HEK293 (cell line): ENCODE results near the gene KCNMB1.

ENCODE experiments used
- AEBP2 ChIP-seq: fragments of 450-650 bp; formaldehyde crosslinking; IDR thresholded peaks from 2 replicates; pipeline ENCODE4 v1.5.1; 2016; ENCODE audit warnings: missing biosample characterization, missing genetic modification characterization, borderline replicate concordance
- MZF1 ChIP-seq: fragments of 450-650 bp; formaldehyde crosslinking; IDR thresholded peaks from 2 replicates; pipeline ENCODE4 v1.5.1; 2017; ENCODE audit warnings: missing biosample characterization, missing genetic modification characterization, borderline replicate concordance
- YY1 ChIP-seq: fragments of 450-650 bp; formaldehyde crosslinking; IDR thresholded peaks from 2 replicates; pipeline ENCODE4 v1.5.1; 2018; ENCODE audit warnings: missing biosample characterization, missing genetic modification characterization
- ZBTB1 ChIP-seq: fragments of 450-650 bp; formaldehyde crosslinking; IDR thresholded peaks from 2 replicates; pipeline ENCODE4 v1.5.1; 2016; ENCODE audit warnings: missing biosample characterization, missing genetic modification characterization
- ZBTB21 ChIP-seq: fragments of 450-650 bp; formaldehyde crosslinking; IDR thresholded peaks from 2 replicates; pipeline ENCODE4 v1.5.1; 2017; ENCODE audit warnings: missing biosample characterization, missing genetic modification characterization
- ZEB2 ChIP-seq: fragments of 450-650 bp; formaldehyde crosslinking; IDR thresholded peaks from 2 replicates; pipeline ENCODE4 v1.5.1; 2016; ENCODE audit warnings: missing biosample characterization, missing genetic modification characterization
- ZIC2 ChIP-seq: fragments of 450-650 bp; formaldehyde crosslinking; IDR thresholded peaks from 2 replicates; pipeline ENCODE4 v1.5.1; 2016; ENCODE audit warnings: missing biosample characterization, missing genetic modification characterization
- ZNF138 ChIP-seq: fragments of 450-650 bp; formaldehyde crosslinking; IDR thresholded peaks from 2 replicates; pipeline ENCODE4 v1.5.1; 2016; ENCODE audit warnings: missing biosample characterization, missing genetic modification characterization, borderline replicate concordance
- ZNF174 ChIP-seq: fragments of 450-650 bp; formaldehyde crosslinking; IDR thresholded peaks from 2 replicates; pipeline ENCODE4 v1.5.0; 2017; ENCODE audit warnings: missing biosample characterization, mild to moderate bottlenecking, missing genetic modification characterization
- ZNF19 ChIP-seq: fragments of 450-650 bp; formaldehyde crosslinking; IDR thresholded peaks from 2 replicates; pipeline ENCODE4; 2016; ENCODE audit warnings: missing biosample characterization, missing genetic modification characterization, low read depth
- ZNF292 ChIP-seq: fragments of 450-650 bp; formaldehyde crosslinking; IDR thresholded peaks from 2 replicates; pipeline ENCODE4 v1.5.1; 2016; ENCODE audit warnings: low read depth, missing biosample characterization, missing genetic modification characterization, borderline replicate concordance
- ZNF311 ChIP-seq: fragments of 450-650 bp; formaldehyde crosslinking; IDR thresholded peaks from 2 replicates; pipeline ENCODE4 v1.5.1; 2017; ENCODE audit warnings: missing biosample characterization, missing genetic modification characterization, borderline replicate concordance
- ZNF513 ChIP-seq: fragments of 450-650 bp; IDR thresholded peaks from 2 replicates; pipeline ENCODE4 v1.5.1; 2018; ENCODE audit warnings: missing biosample characterization, missing genetic modification characterization
- TF ChIP-seq, protein P1 (sequence below): fragments of 450-650 bp; formaldehyde crosslinking; IDR thresholded peaks from 2 replicates; pipeline ENCODE4 v1.5.1; 2016; ENCODE audit warnings: missing biosample characterization, missing genetic modification characterization

DNA sequence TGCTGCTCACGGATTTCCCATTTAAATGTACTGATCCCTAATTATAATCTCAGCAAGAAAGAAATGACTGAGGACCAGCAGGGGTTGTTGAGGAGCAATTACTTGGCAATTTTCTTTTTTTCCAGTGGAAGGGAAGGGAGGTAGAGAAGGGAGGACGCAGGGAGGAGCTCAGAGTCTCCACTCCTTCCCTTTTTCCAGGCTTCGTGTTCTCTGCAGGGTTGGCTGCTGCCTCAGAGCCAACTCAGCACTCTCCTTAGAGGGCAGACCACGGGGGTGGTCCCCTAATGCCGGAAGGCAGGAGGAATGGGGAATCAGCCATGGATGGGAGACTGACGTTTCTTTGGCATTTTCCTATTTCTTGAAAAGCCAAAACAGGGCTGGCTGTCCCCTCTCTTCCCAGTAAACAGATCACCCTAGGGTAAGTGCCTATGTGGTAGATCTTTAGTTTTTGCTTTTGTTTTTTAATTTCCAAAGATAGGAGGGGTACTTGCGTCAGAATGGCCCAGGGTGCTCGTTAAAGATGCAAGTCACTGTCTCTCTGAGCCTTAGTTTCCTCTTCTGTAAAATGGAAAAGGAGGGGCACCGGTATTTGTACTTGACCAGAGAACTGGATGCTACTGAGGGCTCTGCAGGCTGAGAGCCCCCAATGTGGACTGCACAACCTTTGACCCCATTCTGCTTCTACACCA is 52.0 kb downstream of the KCNMB1 start:
- TF ChIP-seq, protein P1, sequence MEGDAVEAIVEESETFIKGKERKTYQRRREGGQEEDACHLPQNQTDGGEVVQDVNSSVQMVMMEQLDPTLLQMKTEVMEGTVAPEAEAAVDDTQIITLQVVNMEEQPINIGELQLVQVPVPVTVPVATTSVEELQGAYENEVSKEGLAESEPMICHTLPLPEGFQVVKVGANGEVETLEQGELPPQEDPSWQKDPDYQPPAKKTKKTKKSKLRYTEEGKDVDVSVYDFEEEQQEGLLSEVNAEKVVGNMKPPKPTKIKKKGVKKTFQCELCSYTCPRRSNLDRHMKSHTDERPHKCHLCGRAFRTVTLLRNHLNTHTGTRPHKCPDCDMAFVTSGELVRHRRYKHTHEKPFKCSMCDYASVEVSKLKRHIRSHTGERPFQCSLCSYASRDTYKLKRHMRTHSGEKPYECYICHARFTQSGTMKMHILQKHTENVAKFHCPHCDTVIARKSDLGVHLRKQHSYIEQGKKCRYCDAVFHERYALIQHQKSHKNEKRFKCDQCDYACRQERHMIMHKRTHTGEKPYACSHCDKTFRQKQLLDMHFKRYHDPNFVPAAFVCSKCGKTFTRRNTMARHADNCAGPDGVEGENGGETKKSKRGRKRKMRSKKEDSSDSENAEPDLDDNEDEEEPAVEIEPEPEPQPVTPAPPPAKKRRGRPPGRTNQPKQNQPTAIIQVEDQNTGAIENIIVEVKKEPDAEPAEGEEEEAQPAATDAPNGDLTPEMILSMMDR (tag by site-specific recombination), result no peak
- TF ChIP-seq ZNF138 (tag by site-specific recombination) (no peak), ZBTB21 (tag by site-specific recombination) (no peak), AEBP2 (no peak), ZNF311 (tag by site-specific recombination) (no peak), ZBTB1 (tag by site-specific recombination) (no peak), ZNF19 (no peak), ZIC2 (tag by site-specific recombination) (no peak), MZF1 (tag by site-specific recombination) (no peak), ZNF292 (tag by site-specific recombination) (no peak), ZNF174 (tag by site-specific recombination) (no peak), ZNF513 (tag by site-specific recombination) (no peak), YY1 (tag by site-specific recombination) (no peak), ZEB2 (tag by site-specific recombination) (no peak)
